ENCODE data around the gene OR2A5. TPM values are rescaled to one million over a fixed set of nuclear protein-coding genes. Genes with fewer than 3 reads are reported as not detected.
"Not testable (repeated sequence)": the region's sequence is repeated elsewhere in the genome, so short reads cannot be mapped to it uniquely, and the experiment has no call there.

Gene OR2A5
- total RNA-seq, 1 donor from 2014 or later, result not detected

DNA sequence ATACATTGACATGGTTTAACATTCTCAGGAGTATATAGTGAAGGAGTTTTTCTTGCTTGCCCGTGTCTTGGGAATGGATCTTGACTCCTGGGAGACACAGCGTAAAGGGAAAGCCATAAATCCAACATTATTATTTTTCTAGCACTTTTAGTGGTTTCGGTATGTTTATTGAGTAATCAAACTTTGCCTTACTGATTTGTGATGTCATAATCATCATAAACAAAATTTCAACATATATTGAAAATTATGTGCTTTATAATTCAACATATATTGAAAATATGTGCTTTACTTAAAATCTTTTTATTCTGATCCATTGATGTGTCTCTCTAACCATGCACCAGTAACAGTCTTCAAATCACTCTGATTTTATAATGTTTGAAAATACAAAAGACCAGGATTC is 20.2 kb upstream of the OR2A5 start:
- DNase-seq (ENCODE audit: missing footprints) (no peak), ATAC-seq (no peak)
- intact Hi-C loops (cut with DNase I), result loop anchor here (5.0 kb wide), 1 partner anchor 296 kb away; no protein-coding TSS in a partner anchor

DNA sequence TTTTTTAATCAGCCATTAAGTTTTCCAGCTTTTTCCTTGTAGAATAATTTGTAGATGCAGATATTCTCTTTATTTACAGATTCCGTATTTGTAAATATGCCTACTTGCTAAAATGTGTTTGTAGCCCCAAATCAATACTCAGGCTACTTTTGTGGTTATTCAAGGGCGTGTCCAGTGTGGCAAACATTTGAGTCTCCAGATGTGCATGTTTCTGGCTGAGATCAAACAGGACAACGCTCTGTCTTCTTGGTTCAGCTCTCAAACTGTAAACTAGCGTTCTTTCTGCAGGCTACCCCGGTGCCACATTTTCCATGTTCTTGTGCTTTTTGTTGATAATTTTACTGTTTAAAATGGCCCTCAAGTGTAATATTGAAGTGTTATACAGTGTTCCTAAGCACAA is 16.2 kb upstream of the OR2A5 start:
- ATAC-seq, result no peak
- intact Hi-C loops (cut with DNase I), result no loop called here
- no peak for DNase-seq (ENCODE audit: missing footprints)

DNA sequence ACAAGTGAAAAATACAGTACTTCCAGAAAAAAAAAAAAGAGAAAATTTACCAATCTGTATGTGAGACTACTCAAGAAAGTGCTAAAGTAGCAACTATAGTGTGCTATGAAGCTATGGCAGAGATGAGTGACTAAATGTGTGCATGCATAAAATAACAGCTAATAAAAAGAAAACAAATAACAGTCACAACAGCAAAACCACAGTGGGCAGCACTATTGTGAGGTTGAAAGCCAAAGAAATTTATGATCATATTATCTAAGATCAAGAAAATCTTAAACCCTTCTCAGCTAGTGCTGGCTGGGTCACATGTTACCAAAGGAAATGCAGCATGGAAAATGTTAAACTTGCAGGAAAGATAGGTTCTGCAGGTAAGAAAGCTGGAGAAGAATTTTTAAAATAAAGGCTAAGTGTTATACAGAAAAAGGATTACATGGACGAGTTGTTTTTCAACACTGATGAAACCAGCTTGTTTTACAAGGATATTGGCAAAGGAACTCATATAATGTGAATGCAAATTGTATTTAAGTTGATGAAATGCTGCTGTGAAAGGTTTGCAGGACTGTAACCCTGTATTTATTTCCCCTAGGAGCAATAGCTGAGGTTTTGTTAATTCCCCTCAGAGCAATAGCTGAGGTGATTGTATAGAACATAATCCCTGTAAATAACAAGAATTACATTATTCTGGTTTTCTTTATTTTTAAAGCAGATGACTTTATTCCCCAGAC is 15.6 kb upstream of the OR2A5 start:
- no peak for ATAC-seq
- intact Hi-C loops (cut with DNase I), result no loop called here
- no peak for DNase-seq (ENCODE audit: missing footprints)

DNA sequence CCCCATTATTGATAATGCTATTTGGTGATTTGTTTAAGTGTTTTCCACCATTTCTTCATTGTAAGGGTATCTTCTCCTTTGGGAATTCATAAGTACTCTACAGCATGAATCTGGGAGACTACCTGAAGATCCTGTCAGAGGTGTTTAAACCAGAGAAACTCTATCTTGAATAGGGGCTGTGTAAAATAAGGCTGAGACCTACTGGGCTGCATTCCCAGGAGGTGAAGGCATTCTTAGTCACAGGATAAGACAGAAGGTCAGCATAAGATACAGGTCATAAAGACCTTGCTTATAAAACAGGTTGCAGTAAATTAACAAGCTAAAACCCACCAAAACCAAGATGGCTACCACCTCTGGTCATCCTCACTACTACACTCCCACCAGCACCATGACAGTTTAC is 13.4 kb upstream of the OR2A5 start:
- no peak for ATAC-seq
- intact Hi-C loops (cut with DNase I), result no loop called here

DNA sequence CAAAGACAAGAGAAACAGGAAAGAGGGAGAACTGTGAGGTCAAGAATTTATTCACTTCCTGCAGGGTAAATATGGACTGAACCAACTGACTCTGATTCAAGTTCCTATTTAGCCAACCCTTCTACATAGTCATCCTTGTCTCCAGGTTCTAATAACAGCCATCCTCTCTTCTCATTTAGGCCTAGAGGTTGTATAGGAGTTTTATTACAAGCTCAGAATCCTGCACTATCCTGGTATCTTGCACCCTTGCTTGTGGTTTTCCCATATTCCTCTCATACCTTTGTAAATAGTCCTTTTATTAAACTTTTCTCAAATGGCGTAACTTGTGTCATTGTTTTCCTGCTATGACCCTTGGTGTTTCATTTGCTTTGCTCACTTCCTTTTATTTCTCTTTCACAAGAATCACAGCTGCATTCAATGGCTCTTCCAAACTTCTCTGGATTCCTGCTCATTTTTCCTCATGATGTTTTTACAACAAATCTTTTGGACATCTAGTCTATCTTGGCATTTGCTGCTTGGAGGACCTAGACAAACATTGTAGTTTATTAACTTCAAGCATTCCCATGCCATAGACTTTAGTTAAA is 12.4 kb upstream of the OR2A5 start:
- ATAC-seq (no peak), DNase-seq (ENCODE audit: missing footprints) (no peak)
- intact Hi-C loops (cut with DNase I), result no loop called here

More for the DNA sequence above, 13.4 kb upstream of the OR2A5 start:
- no peak for DNase-seq (ENCODE audit: missing footprints)

DNA sequence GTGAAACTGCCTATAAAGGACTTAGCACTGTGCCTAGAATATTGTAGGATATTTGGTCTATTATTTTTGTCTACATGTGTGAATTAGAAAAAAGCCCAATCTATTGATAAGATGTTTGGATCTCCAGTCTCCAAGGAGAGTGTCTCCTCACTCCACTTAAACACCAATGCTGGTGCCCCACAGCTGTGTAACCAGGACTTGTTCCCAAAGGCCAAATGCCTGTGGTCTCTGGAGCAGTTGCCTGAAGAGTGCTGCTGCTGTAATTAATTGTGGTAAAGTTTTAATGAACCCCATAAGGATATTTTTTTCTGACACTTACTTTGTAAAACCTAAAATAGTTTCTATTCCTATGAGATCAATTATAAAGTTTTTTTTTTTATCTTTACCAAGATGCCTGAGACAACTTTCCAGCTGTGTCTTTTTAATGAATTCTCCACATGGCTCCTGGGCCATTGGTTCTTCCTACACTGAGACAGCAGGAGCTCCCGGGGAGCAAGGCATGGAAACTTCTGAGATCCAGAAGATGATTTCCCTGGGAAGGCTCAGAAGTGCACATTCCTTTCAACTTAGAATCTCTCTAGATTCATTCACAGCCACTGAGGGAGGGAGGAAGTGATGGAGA is 11.2 kb upstream of the OR2A5 start:
- ATAC-seq, result peak; percentile 62

DNA sequence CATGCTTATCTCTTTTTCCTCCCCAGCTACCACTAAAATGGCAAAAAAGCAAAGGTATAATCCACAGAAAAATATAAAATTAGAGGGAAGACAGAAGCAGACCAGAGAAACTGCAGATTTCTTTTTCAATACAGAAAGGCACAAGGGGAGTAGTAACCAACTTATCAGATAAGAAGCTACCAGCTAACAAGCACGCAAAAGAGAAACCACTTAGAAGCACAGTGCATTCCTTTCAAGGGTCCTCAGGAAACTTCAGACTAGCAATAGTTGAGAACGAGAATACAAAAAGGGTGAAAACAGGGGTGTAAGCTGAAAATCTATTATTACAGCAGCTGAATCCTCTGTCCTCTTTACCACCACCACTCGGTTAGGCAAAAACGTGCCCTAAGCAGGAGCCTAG is 9.9 kb upstream of the OR2A5 start:
- intact Hi-C loops (cut with DNase I), result no loop called here
- no peak for DNase-seq (ENCODE audit: missing footprints)
- ATAC-seq, result no peak

More for the DNA sequence above, 11.2 kb upstream of the OR2A5 start:
- no peak for DNase-seq (ENCODE audit: missing footprints)
- intact Hi-C loops (cut with DNase I), result no loop called here

DNA sequence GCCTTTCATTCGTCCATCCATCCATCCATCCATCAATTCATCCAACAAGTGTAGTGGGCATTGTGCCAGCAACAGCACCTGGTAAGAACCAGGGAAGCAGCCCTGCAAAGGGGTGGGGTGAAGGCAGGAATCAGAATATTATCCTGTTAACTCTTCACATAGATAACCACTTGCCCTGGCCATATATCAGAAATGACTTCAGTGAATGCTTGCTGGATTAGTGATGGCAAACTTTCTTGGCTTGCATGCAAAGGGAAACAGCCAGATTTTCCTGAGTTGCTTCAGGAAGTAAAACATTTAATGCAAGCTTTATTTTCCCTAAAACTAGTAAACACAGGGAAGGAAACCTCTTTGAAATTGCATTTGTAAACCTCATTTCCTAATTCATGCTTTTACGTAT is 743 bp downstream of the OR2A5 start:
- intact Hi-C loops (cut with DNase I), result no loop called here

DNA sequence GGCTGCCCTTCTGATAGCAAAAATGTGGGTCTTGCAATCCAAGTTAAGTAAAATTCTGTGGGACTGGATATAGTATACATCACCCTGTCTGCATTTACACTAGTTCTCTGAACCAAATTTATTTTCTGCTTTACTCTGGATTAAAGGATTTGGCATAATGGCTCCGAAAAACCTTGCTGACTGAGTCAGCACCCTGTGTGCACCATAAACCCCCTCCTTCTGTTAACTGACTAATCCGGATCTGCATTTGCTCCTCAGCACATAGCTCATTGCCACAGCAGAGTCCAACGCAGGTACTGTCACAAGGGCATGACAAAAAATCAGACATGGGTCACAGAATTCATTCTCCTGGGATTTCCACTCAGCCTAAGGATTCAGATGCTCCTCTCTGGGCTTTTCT is 1.3 kb downstream of the OR2A5 start:
- intact Hi-C loops (cut with DNase I), result no loop called here
- ATAC-seq, result no peak
- DNase-seq (ENCODE audit: missing footprints), result no peak

More for the DNA sequence above, 743 bp downstream of the OR2A5 start:
- no peak for ATAC-seq
- no peak for DNase-seq (ENCODE audit: missing footprints)

DNA sequence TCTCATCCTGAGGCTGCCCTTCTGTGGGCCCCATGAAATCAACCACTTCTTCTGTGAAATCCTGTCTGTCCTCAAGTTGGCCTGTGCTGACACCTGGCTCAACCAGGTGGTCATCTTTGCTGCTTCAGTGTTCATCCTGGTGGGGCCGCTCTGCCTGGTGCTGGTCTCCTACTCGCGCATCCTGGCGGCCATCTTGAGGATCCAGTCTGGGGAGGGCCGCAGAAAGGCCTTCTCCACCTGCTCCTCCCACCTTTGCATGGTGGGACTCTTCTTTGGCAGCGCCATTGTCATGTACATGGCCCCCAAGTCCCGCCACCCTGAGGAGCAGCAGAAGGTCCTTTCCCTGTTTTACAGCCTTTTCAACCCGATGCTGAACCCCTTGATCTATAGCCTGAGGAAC is 2.1 kb downstream of the OR2A5 start:
- ATAC-seq; intact Hi-C loops (cut with DNase I): not testable (repeated sequence)

DNA sequence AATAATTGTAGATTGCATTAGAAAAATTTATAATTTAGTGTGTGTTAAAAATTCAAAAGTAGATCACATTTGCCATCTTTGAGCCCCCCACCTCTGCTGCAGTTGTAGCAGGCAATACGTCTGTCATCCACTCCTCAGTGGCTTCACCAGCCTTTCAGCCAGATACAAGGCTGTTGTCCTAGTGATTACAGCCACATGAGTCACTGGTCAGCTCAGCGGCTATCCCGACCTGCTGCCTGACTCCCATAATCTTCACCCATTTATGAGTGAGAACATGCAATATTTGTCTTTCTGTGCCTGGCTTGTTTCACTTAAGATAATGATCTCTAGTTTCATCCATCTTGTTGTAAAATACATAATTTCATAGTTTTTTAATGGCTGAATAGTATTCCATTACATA is 9.2 kb downstream of the OR2A5 start:
- ATAC-seq (no peak), DNase-seq (ENCODE audit: missing footprints) (no peak)
- intact Hi-C loops (cut with DNase I), result no loop called here

More for the DNA sequence above, 2.1 kb downstream of the OR2A5 start:
- not testable (repeated sequence) for DNase-seq (ENCODE audit: missing footprints)

DNA sequence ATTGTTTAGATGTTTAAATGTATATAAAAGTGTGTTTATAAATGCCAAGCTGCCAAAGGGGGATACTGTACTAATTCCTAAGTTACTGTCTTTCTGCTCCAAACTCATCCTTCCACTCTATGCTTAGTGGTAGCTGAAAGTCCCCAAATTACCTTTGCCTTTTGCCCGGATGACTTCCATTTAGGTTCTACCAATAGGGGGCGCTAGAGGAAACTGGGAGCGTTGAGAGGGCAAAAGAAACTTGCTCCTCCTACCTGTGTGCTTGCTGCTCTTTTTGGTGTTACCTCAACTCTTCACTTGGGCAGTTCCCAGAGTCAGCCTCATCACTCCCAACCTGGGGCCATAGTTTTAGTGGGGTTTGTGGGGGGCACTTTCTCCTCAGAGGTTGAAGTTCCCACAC is 15.0 kb downstream of the OR2A5 start:
- DNase-seq (ENCODE audit: missing footprints) (no peak), ATAC-seq (no peak)
- intact Hi-C loops (cut with DNase I), result no loop called here

DNA sequence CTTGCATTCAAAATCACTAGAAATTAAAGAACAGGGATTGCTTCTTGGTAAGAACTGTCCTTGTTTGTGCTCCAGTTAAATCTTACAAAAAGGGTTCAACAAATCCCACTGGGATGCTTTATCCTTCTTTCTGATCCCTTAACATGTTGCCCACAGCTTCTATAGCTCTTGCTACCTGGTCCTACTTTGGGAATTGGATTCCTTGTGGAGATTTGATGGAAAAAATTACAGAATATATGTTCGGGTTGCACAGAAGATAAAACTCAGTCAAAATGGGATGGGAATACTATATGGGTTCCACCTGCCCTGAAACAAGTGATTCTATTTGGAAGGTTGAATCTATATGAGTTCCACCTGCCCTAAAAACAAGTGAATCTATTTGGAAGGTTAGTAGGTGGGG is 20.8 kb downstream of the OR2A5 start, which contains the start of gene OR2A25:
Gene OR2A25, plus strand, starts transcription at position 301 of the 400 bp plus-strand sequence. CDS start 4,409 bp downstream, outside the sequence.
- ATAC-seq (no peak), DNase-seq (ENCODE audit: missing footprints) (no peak)
- intact Hi-C loops (cut with DNase I), result no loop called here

DNA sequence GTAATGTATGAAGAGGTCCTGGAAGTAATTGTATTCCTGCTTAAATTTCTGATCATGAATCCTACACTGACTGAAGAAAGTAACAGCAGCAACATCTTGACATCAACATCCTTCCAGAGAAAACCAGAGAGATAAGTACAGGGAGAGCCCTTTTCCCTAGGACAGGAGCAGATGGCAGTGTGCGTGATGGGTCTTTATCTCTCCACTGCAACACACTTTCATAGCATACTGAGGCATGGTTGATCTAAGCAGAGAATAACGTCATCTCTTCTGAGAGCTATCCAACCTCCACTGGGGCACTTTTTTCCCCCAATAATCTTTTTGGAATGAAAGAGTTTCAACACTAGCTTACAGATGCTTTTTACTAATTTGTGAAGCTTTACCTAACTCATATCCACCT is 21.2 kb downstream of the OR2A5 start:
- intact Hi-C loops (cut with DNase I), result no loop called here
- DNase-seq (ENCODE audit: missing footprints) (no peak), ATAC-seq (no peak)

DNA sequence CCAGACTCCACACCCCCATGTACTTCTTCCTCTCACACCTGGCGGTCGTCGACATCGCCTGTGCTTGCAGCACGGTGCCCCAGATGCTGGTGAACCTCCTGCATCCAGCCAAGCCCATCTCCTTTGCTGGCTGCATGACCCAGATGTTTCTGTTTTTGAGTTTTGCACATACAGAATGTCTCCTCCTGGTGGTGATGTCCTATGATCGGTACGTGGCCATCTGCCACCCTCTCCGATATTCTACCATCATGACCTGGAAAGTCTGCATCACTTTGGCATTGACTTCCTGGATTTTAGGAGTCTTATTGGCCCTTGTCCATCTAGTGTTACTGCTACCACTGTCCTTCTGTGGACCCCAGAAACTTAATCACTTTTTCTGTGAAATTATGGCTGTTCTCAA is 25.6 kb downstream of the OR2A5 start:
- intact Hi-C loops (cut with DNase I), result no loop called here
- DNase-seq (ENCODE audit: missing footprints) (no peak), ATAC-seq (no peak)

DNA sequence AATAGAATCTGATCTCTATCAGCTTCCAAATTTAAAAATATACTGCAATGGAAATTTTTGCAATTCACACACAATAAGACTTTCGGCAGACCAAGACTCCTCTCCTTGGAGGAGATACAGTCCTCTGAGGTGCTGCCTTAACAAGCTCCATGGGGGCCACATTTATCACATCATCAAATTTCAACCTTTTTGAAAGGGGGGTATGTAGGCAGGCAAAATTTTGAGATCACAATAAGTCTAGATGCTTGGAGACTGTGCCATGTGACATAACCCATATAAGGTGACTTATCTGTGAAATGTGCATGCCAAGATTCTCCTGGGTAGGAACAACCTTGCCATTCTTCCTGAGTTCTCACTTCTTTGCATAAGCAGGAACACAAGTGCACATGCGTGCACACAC is 37.2 kb downstream of the OR2A5 start, which contains the start of gene OR2A12:
Gene OR2A12, plus strand, starts transcription at position 301 of the 400 bp plus-strand sequence. CDS start 8,830 bp downstream, outside the sequence.
- ATAC-seq (no peak), DNase-seq (ENCODE audit: missing footprints) (no peak)
- intact Hi-C loops (cut with DNase I), result no loop called here

DNA sequence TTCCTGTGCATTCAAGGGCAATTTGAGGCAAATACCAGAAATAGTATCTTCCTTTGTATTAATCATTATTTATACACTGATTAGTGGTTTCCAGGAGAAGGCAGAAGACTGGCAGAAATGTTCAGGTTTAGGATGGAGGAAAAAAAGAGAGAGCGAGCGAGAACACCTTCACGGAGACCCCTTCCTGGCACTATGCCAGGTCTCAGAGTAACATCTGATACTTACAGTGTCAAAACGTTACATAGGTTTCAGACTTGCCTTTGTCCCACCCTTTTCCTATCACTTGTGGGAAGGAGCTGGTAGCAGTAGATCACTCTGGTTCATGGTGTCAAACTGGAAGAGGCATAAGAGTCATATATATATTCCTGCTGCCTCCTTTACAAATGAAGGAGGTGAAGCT is 38.0 kb downstream of the OR2A5 start:
- intact Hi-C loops (cut with DNase I), result no loop called here
- DNase-seq (ENCODE audit: missing footprints), result no peak
- no peak for ATAC-seq

DNA sequence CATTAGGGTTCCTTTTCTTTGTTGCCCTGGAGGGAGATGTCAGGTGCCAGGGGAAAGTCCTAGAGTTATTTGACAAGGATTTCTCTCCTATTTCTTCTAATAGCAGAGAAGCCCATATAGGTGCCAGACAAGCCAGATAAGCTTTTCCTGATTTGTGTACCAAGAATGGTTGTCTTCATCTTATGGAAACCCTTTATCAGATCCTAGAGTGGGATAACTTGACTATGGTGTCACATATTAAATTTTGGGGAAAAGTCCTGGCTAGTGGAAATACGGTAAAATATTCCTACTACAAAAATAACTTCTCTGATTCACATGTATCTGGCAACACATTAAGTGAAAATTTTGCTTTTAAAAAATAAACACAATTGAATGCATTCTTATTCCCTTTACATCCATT is 38.5 kb downstream of the OR2A5 start:
- no peak for DNase-seq (ENCODE audit: missing footprints)
- ATAC-seq, result no peak
- intact Hi-C loops (cut with DNase I), result no loop called here

DNA sequence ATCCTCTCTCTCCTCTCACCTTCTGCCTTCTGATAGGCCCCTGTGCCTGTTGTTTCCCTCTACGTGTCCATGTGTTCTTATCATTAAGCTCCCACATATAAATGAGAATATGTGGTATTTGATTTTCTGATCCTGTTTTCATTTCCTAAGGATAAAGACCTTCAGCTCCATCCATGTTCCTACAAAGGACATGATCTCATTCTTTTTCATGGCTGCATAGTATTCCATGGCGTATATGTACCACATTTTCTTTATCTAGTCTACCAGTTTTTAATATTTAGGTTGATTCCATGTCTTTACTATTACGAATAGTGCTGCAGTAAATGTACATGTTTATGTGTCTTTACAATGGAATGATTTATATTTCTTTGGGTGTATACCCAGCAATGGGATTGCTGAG is 41.9 kb downstream of the OR2A5 start:
- intact Hi-C loops (cut with DNase I), result no loop called here
- no peak for ATAC-seq
- DNase-seq (ENCODE audit: missing footprints), result no peak

DNA sequence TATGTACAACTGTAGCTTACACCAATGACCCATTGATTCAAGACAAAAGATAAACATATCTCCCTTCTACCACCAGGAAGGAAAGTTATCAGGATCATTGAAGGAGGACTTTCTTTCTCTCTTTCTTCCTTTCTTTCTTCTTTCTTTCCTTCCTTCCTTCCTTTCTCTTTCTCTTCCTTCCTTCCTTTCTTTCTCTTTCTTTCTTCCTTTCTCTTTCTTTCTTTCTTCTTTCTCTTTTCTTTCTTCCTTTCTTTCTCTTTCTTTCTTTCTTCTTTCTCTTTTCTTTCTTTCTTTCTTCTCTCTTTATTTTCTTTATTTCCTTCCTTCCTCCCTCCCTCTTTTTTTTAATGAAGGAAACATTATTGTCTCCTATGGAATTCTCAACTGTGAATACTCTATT is 50.0 kb downstream of the OR2A5 start:
- intact Hi-C loops (cut with DNase I), result no loop called here
- ATAC-seq, result no peak

More for the DNA sequence above, 50.0 kb downstream of the OR2A5 start:
- no peak for DNase-seq (ENCODE audit: missing footprints)

Measured in Right ventricle myocardium inferior (tissue), 1 donor.